ENCODE measurements around the gene UBAC1.
"Not testable (repeated sequence)": the region's sequence is repeated elsewhere in the genome, so short reads cannot be mapped to it uniquely, and the experiment has no call there.

The UBAC1 gene

GRCh38 chr9:135950135-135950682 is 11.0 kb downstream of the UBAC1 start:
- no peak for TF ChIP-seq CTCF (IDR thresholded peaks at IDR 0.05; ENCODE audit: insufficient read depth, low read length, poor library complexity, severe bottlenecking)
- Histone ChIP-seq H3K4me3 (replicated peaks; ENCODE audit: low read depth, low read length) (no peak overlapping the region), H3K27me3 (replicated peaks; ENCODE audit: control insufficient read depth, insufficient read depth, low read length) (no peaks in the 10 kb centered on the region), H3K36me3 (ENCODE audit: control insufficient read depth, insufficient read depth, low read length) (peaks cover 22% of the 10 kb centered on the region)
- DNase-seq (ENCODE audit: extremely low read depth, insufficient read length), result no peak

- no peak overlapping the region for H3K4me3 ChIP-seq (replicated peaks; ENCODE audit: low read depth, low read length)
- H3K36me3 ChIP-seq (ENCODE audit: control insufficient read depth, insufficient read depth, low read length), result peaks cover 24% of the 10 kb centered on the region
- no peaks in the 10 kb centered on the region for H3K27me3 ChIP-seq (replicated peaks; ENCODE audit: control insufficient read depth, insufficient read depth, low read length)
- DNase-seq (ENCODE audit: extremely low read depth, insufficient read length), result no peak
- TF ChIP-seq CTCF (IDR thresholded peaks at IDR 0.05; ENCODE audit: insufficient read depth, low read length, poor library complexity, severe bottlenecking), result no peak
These were observed 11.6 kb downstream of the UBAC1 start for GRCh38 chr9:135949501-135950134.

- TF ChIP-seq CTCF (IDR thresholded peaks at IDR 0.05; ENCODE audit: insufficient read depth, low read length, poor library complexity, severe bottlenecking), result no peak
- H3K4me3 ChIP-seq (replicated peaks; ENCODE audit: low read depth, low read length), result no peak overlapping the region
- no peaks in the 10 kb centered on the region for H3K27me3 ChIP-seq (replicated peaks; ENCODE audit: control insufficient read depth, insufficient read depth, low read length)
- H3K36me3 ChIP-seq (ENCODE audit: control insufficient read depth, insufficient read depth, low read length), result peaks cover 24% of the 10 kb centered on the region
- no peak for DNase-seq (ENCODE audit: extremely low read depth, insufficient read length)
These were observed 12.2 kb downstream of the UBAC1 start for GRCh38 chr9:135948968-135949367.

- TF ChIP-seq CTCF (IDR thresholded peaks at IDR 0.05; ENCODE audit: insufficient read depth, low read length, poor library complexity, severe bottlenecking), result no peak
- no peak for DNase-seq (ENCODE audit: extremely low read depth, insufficient read length)
- no peak overlapping the region for H3K4me3 ChIP-seq (replicated peaks; ENCODE audit: low read depth, low read length)
- peaks cover 24% of the 10 kb centered on the region for H3K36me3 ChIP-seq (ENCODE audit: control insufficient read depth, insufficient read depth, low read length)
- H3K27me3 ChIP-seq (replicated peaks; ENCODE audit: control insufficient read depth, insufficient read depth, low read length), result no peaks in the 10 kb centered on the region
These were observed 12.7 kb downstream of the UBAC1 start for GRCh38 chr9:135948446-135948845.

GRCh38 chr9:135947582-135947981 is 13.6 kb downstream of the UBAC1 start:
- no peak for DNase-seq (ENCODE audit: extremely low read depth, insufficient read length)
- H3K27me3 ChIP-seq (replicated peaks; ENCODE audit: control insufficient read depth, insufficient read depth, low read length), result no peaks in the 10 kb centered on the region
- peaks cover 24% of the 10 kb centered on the region for H3K36me3 ChIP-seq (ENCODE audit: control insufficient read depth, insufficient read depth, low read length)
- no peak overlapping the region for H3K4me3 ChIP-seq (replicated peaks; ENCODE audit: low read depth, low read length)
- TF ChIP-seq CTCF (IDR thresholded peaks at IDR 0.05; ENCODE audit: insufficient read depth, low read length, poor library complexity, severe bottlenecking), result no peak

GRCh38 chr9:135947105-135947504 is 14.1 kb downstream of the UBAC1 start:
- H3K27me3 ChIP-seq (replicated peaks; ENCODE audit: control insufficient read depth, insufficient read depth, low read length); H3K4me3 ChIP-seq (replicated peaks; ENCODE audit: low read depth, low read length); DNase-seq (ENCODE audit: extremely low read depth, insufficient read length): not testable (repeated sequence)
- peaks cover 20% of the 10 kb centered on the region for H3K36me3 ChIP-seq (ENCODE audit: control insufficient read depth, insufficient read depth, low read length)

Measured in GM06990 (cell line).